HCT116 (cell line): ENCODE measurements around the gene ETF1.

Experiments
- MAX ChIP-seq: IDR thresholded peaks from 2 replicates; pipeline ENCODE4 v1.6.1; 2012
- POLR2A ChIP-seq: IDR thresholded peaks from 2 replicates; pipeline ENCODE4 v1.7.0; 2011; ENCODE audit warnings: borderline replicate concordance; ENCODE audit not compliant: insufficient read depth, insufficient read length; ENCODE audit errors: extremely low read depth
- SRF ChIP-seq: IDR thresholded peaks from 2 replicates; pipeline ENCODE4 v1.6.1; 2012; ENCODE audit warnings: low read depth

DNA sequence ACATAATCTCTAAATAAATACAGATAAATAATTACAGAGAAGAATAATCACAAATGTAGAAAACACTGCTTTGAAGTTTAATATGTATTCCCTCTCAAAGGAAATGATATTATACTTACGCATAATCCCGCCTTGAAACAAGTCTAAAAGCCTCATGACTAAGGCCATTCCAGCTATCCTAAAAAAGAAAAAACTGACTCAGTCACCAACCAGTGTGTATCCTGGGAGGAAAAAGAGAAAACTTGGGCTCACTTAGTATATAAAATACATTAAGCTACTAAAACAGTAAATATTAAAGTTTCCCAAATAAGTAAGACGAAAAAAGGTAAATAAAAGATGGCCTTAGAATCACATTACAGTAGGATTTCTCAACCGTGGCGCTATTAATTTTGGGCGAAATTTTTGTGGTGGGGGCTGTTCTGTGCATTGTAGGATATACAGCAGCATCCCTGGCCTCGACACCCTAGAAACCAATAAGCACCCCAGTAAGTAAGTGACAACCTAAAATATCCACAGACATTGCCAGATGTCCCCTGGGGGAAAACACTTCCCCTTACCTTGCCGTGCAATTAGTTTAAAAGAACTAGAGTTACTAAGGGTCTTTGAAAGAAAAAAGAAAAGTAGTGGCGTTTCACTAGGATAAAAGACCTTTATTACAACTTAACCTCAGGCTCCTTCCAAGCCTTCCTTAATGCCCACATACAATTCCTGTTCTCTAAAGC, 31.1 kb upstream of the ETF1 start:
- TF ChIP-seq POLR2A (no peak), SRF (no peak), MAX (no peak)
